HepG2 (cell line): ENCODE data around the gene FAM124B. TPM values are rescaled to one million over a fixed set of nuclear protein-coding genes. Genes with fewer than 3 reads are reported as not detected.

Source experiments
- ATAC-seq: fragments of 200-7000 bp; cut with Tn5 transposase; 3 replicates; pipeline ENCODE4 v1.9.1; 2020; ENCODE audit warnings: mild to moderate bottlenecking, moderate library complexity
- BruUV-seq: library from RNA; stranded (reverse); fragments of 400-500 nt; replicated peaks from 2 replicates; lab custom pipeline; 2021; lab: Mats Ljungman, UMichigan
- CTCF ChIA-PET: fragments of 300-600 bp; formaldehyde crosslinking; extraction: SDS; loops from one replicate; lab custom pipeline; 2021; ENCODE audit warnings: low total read pairs, inconsistent platforms, low intra/inter-chr PET ratio; lab: Yijun Ruan, JAX
- POLR2A ChIA-PET: fragments of 350-600 bp; sonication (Branson Sonifier 250); formaldehyde crosslinking; loops from one replicate; lab custom pipeline; 2020; ENCODE audit warnings: antibody characterized with exemption, inconsistent platforms; lab: Yijun Ruan, JAX
- DNase-seq: peaks from one replicate; pipeline ENCODE4 v3.0.0-alpha.2; 2015; ENCODE audit warnings: low spot score
- FAIRE-seq: peaks from 3 replicates; lab custom pipeline; 2011; peaks lifted over from hg19 to GRCh38; lab: Jason Lieb, UNC
- H2AFZ ChIP-seq: one replicate; pipeline ENCODE4 v1.6.1; 2011; ENCODE audit warnings: low read length, inconsistent platforms
- H3K27ac ChIP-seq: fragments of 300-600 bp; 3 replicates; pipeline ENCODE4 v1.8.0; 2011; ENCODE audit warnings: mixed run types, mild to moderate bottlenecking, mixed read lengths, low read length, inconsistent platforms; ENCODE audit not compliant: insufficient read depth; ENCODE audit errors: extremely low read length
- H3K27me3 ChIP-seq, 2 experiments: fragments of 200-600 bp in 1 of 2; 2 replicates in 1 of 2; 3 replicates in 1 of 2; pipeline versions ENCODE4 v1.6.0 to v1.8.0; 2011; ENCODE audit warnings: low read length in 2 of 2, mild to moderate bottlenecking in 2 of 2, moderate library complexity in 2 of 2, inconsistent platforms in 1 of 2; ENCODE audit not compliant: insufficient read depth in 2 of 2, control insufficient read depth in 1 of 2
- H3K36me3 ChIP-seq, 2 experiments: fragments of 200-600 bp in 1 of 2; replicated peaks in 1 of 2; 2 replicates in 1 of 2; 3 replicates in 1 of 2; pipeline versions ENCODE4 v1.5.1 to v1.8.0; 2011; ENCODE audit warnings: low read length in 2 of 2, inconsistent platforms in 1 of 2; ENCODE audit not compliant: insufficient read depth in 2 of 2, control insufficient read depth in 1 of 2
- H3K4me1 ChIP-seq: 2 replicates; pipeline ENCODE4 v1.5.1; 2012; ENCODE audit warnings: low read length, inconsistent platforms; ENCODE audit not compliant: insufficient read depth
- H3K4me2 ChIP-seq: 2 replicates; pipeline ENCODE4 v1.6.0; 2011; ENCODE audit warnings: low read depth, low read length, inconsistent platforms
- H3K4me3 ChIP-seq, 3 experiments: fragments of 200-600 bp in 1 of 3; sonication (generic), shearing (Covaris generic) in 1 of 3; replicated peaks in 1 of 3; 2 replicates each; pipeline ENCODE4 v1.5.1; 2011 to 2016; ENCODE audit warnings: low read length in 3 of 3, inconsistent platforms in 2 of 3, low read depth in 2 of 3, mild to moderate bottlenecking in 2 of 3, control low read depth in 1 of 3, mixed read lengths in 1 of 3; ENCODE audit not compliant: insufficient read depth in 1 of 3
- H3K79me2 ChIP-seq: one replicate; pipeline ENCODE4 v1.6.1; 2011; ENCODE audit warnings: low read length, inconsistent platforms; ENCODE audit not compliant: insufficient read depth
- H3K9ac ChIP-seq: 2 replicates; pipeline ENCODE4 v1.6.0; 2011; ENCODE audit warnings: mild to moderate bottlenecking, low read depth, low read length, inconsistent platforms; ENCODE audit not compliant: insufficient read depth
- H3K9me3 ChIP-seq: 2 replicates; pipeline ENCODE4 v1.5.1; 2012; ENCODE audit warnings: mild to moderate bottlenecking, low read length
- H4K20me1 ChIP-seq: 2 replicates; pipeline ENCODE4 v1.6.0; 2011; ENCODE audit warnings: inconsistent platforms, mild to moderate bottlenecking, low read length, moderate library complexity; ENCODE audit not compliant: insufficient read depth
- ADNP ChIP-seq: sonication (generic); formaldehyde crosslinking; IDR thresholded peaks from 2 replicates; pipeline ENCODE4 v1.4.0; 2020; ENCODE audit warnings: missing genetic modification reagents
- CEBPB ChIP-seq: IDR thresholded peaks from 2 replicates; pipeline ENCODE4 v1.6.1; 2011; ENCODE audit warnings: low read depth, low read length, improper control_type of control experiment, borderline replicate concordance
- CHD4 ChIP-seq: fragments of 200-600 bp; sonication (generic); IDR thresholded peaks from 2 replicates; pipeline ENCODE4 v1.7.0; 2017; ENCODE audit warnings: mild to moderate bottlenecking, low read length, borderline replicate concordance
- GABPB1 ChIP-seq: IDR thresholded peaks from 2 replicates; pipeline ENCODE4 v1.6.1; 2016; ENCODE audit warnings: mild to moderate bottlenecking, missing genetic modification reagents, moderate library complexity, missing compliant biosample characterization
- RARG ChIP-seq: sonication (generic); formaldehyde crosslinking; IDR thresholded peaks from 2 replicates; pipeline ENCODE4 v1.4.0; 2020; ENCODE audit warnings: low read depth, mild to moderate bottlenecking, missing genetic modification reagents
- TBP ChIP-seq: sonication (generic); formaldehyde crosslinking; IDR thresholded peaks from 2 replicates; pipeline ENCODE4 v1.5.0; 2020; ENCODE audit warnings: missing genetic modification reagents
- ZBTB38 ChIP-seq: sonication (generic); formaldehyde crosslinking; IDR thresholded peaks from 2 replicates; pipeline ENCODE4 v1.5.1; 2020; ENCODE audit warnings: mild to moderate bottlenecking, missing genetic modification reagents
- ZMAT3 ChIP-seq: sonication (generic); formaldehyde crosslinking; conservative IDR thresholded peaks from 2 replicates; pipeline ENCODE4 v1.7.0; 2021; ENCODE audit warnings: missing genetic modification reagents
- ZNF446 ChIP-seq: sonication (generic); formaldehyde crosslinking; IDR thresholded peaks from 2 replicates; pipeline ENCODE4 v1.5.0; 2020; ENCODE audit warnings: mild to moderate bottlenecking, missing genetic modification reagents
- ZNF737 ChIP-seq: sonication (generic); formaldehyde crosslinking; IDR thresholded peaks from 2 replicates; pipeline ENCODE4 v1.5.0; 2020; ENCODE audit warnings: missing genetic modification reagents, mild to moderate bottlenecking, borderline replicate concordance
- ZSCAN25 ChIP-seq: sonication (generic); formaldehyde crosslinking; IDR thresholded peaks from 2 replicates; pipeline ENCODE4 v1.8.0; 2022; ENCODE audit warnings: mild to moderate bottlenecking, missing genetic modification reagents
- WGBS: methylation state at CpG from one replicate; pipeline ENCODE4 v1.1.6; 2017; ENCODE audit warnings: low lambda C conversion rate; 5-methylcytosine and 5-hydroxymethylcytosine counted together
- in situ Hi-C: cut with HindIII; loops from 2 replicates; pipeline ENCODE4 v1.10.0; 2017; ENCODE audit warnings: low pct_unique_long_range_greater_than_20kb; ENCODE audit not compliant: extremely low pct_ligation_motif_present
- intact Hi-C: fragments of 100-400 bp; cut with micrococcal nuclease; formaldehyde crosslinking; loops from one replicate; pipeline ENCODE4 v1.10.0; 2022; ENCODE audit not compliant: unreplicated experiment
- polyA plus RNA-seq, 8 experiments: library from polyadenylated mRNA; depleted of rRNA in 3 of 8; stranded (reverse) in 7 of 8; unstranded in 1 of 8; fragments of >200 nt; fragmentation: Illumina TruSeq in 4 of 8; extraction: Trizol in 4 of 8; gene quantifications; 2 replicates each; pipeline versions ENCODE4 v1.2.1 to v1.2.3, GENCODE V29; 2011 to 2016; ENCODE audit warnings: low read depth in 4 of 8, missing spikeins in 1 of 8, mixed read lengths in 1 of 8; ENCODE audit not compliant: insufficient read depth in 1 of 8
- total RNA-seq, 5 experiments: library from RNA; depleted of rRNA; stranded (reverse); fragments of >200 nt; fragmentation: Illumina TruSeq; extraction: Trizol; gene quantifications; 2 replicates each; pipeline ENCODE4 v1.2.3, GENCODE V29; 2016; ENCODE audit warnings: low read depth in 1 of 5
- TF ChIP-seq, protein P1 (sequence below): sonication (generic); formaldehyde crosslinking; conservative IDR thresholded peaks from 2 replicates; pipeline ENCODE4 v1.4.0; 2020; ENCODE audit warnings: missing genetic modification reagents
- TF ChIP-seq, protein P2 (sequence below): sonication (generic); formaldehyde crosslinking; IDR thresholded peaks from 2 replicates; pipeline ENCODE4 v1.8.1; 2022; ENCODE audit warnings: mild to moderate bottlenecking, missing genetic modification reagents
- TF ChIP-seq, protein P3 (sequence below): IDR thresholded peaks from 2 replicates; pipeline ENCODE4 v1.6.1; 2016

The FAM124B gene
- total and polyA plus RNA-seq, 2 of the 13 experiments (the other 11 are each of a cell fraction or from before 2014, with no cell fraction given), result not detected

DNA sequence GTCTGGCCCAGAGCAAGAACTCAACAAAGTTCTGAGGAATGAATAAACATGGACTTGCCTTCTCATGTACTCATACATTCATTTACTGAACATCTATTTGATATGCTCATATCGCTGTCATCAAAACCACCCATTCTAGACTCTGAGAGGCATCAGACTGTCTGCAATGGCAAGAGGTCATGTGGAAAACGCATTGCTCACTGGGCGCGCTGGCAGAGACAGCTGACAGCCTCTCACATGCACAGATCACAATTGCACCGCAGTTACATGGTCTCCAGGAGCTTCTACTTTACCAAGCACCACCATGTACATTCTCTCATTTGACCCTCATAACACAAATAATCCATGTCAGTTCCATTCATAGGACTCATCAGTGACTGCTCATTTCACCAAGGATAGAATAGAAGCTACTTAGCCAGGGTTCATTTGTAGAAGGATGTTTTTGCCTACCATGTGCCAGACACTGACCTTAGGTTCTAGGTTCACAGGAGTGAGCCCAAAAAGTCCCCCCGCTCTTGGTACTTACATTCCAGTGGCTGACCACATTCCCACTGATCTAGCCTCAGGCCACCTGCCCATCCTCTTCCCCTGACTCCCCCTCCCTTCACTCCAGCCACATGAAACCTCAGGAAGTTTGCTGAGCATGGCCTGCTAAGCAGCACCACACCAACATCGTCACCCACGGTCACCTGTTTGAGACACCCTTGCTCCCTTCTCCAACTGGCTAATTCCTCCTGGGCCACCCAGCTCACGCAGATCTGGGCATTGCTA is 6.1 kb downstream of the FAM124B start:
- H3K36me3 ChIP-seq, result no peaks in the 10 kb centered on the region
- FAIRE-seq, result no peak
- no peak overlapping the region for H2AFZ ChIP-seq
- no peak for ATAC-seq
- no peak overlapping the region for H3K27ac ChIP-seq
- CTCF ChIA-PET, result no interaction called here
- no peak overlapping the region for H3K4me3 ChIP-seq
- no peaks in the 10 kb centered on the region for H3K4me1 ChIP-seq
- no peak for DNase-seq
- no peaks in the 10 kb centered on the region for H3K79me2 ChIP-seq
- H4K20me1 ChIP-seq, result no peaks in the 10 kb centered on the region
- H3K9ac ChIP-seq, result no peak overlapping the region
- H3K4me2 ChIP-seq, result no peak overlapping the region
- H3K27me3 ChIP-seq, result peaks cover 0 to 5% of the 10 kb centered on the region in 2 experiments; a peak in 3 of 5 replicates
- 37% methylated on average over 9 of the region's 9 CpGs for WGBS
- in situ Hi-C loops, result no loop called here
- POLR2A ChIA-PET, result no interaction called here
- intact Hi-C loops, result no loop called here
- BruUV-seq, result no TSS peak
- no peaks in the 10 kb centered on the region for H3K9me3 ChIP-seq
- no peak for TF ChIP-seq CHD4
- TF ChIP-seq, protein P1, sequence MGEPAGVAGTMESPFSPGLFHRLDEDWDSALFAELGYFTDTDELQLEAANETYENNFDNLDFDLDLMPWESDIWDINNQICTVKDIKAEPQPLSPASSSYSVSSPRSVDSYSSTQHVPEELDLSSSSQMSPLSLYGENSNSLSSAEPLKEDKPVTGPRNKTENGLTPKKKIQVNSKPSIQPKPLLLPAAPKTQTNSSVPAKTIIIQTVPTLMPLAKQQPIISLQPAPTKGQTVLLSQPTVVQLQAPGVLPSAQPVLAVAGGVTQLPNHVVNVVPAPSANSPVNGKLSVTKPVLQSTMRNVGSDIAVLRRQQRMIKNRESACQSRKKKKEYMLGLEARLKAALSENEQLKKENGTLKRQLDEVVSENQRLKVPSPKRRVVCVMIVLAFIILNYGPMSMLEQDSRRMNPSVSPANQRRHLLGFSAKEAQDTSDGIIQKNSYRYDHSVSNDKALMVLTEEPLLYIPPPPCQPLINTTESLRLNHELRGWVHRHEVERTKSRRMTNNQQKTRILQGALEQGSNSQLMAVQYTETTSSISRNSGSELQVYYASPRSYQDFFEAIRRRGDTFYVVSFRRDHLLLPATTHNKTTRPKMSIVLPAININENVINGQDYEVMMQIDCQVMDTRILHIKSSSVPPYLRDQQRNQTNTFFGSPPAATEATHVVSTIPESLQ (CRISPR knock-in tag), result no peak
- no peak for TF ChIP-seq ZMAT3 (CRISPR knock-in tag)
- TF ChIP-seq, protein P2, sequence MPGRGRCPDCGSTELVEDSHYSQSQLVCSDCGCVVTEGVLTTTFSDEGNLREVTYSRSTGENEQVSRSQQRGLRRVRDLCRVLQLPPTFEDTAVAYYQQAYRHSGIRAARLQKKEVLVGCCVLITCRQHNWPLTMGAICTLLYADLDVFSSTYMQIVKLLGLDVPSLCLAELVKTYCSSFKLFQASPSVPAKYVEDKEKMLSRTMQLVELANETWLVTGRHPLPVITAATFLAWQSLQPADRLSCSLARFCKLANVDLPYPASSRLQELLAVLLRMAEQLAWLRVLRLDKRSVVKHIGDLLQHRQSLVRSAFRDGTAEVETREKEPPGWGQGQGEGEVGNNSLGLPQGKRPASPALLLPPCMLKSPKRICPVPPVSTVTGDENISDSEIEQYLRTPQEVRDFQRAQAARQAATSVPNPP (CRISPR knock-in tag), result no peak
- TF ChIP-seq ZNF446 (CRISPR knock-in tag), result no peak
- TF ChIP-seq ZBTB38 (CRISPR knock-in tag), result no peak
- TF ChIP-seq, protein P3, sequence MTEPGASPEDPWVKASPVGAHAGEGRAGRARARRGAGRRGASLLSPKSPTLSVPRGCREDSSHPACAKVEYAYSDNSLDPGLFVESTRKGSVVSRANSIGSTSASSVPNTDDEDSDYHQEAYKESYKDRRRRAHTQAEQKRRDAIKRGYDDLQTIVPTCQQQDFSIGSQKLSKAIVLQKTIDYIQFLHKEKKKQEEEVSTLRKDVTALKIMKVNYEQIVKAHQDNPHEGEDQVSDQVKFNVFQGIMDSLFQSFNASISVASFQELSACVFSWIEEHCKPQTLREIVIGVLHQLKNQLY (CRISPR knock-in tag), result no peak
- no peak for TF ChIP-seq CEBPB
- TF ChIP-seq TBP (CRISPR knock-in tag), result no peak
- TF ChIP-seq GABPB1, result no peak
- no peak for TF ChIP-seq RARG (CRISPR knock-in tag)
- no peak for TF ChIP-seq ADNP
- TF ChIP-seq ZSCAN25 (CRISPR knock-in tag), result no peak
- TF ChIP-seq ZNF737 (CRISPR knock-in tag), result no peak
